HEK293T (cell line): ENCODE results near the gene RNF220.

Source experiments
- ELF4 ChIP-seq: fragments of 450-650 bp; IDR thresholded peaks from 2 replicates; pipeline ENCODE4 v1.6.1; 2017; ENCODE audit warnings: antibody characterized with exemption
- FOXM1 ChIP-seq: fragments of 450-650 bp; IDR thresholded peaks from 2 replicates; pipeline ENCODE4 v1.6.1; 2017; ENCODE audit warnings: mild to moderate bottlenecking, borderline replicate concordance
- HDGF ChIP-seq: fragments of 450-650 bp; IDR thresholded peaks from 2 replicates; pipeline ENCODE4 v1.6.1; 2017; ENCODE audit warnings: antibody characterized with exemption, borderline replicate concordance
- NFRKB ChIP-seq: fragments of 450-650 bp; IDR thresholded peaks from 2 replicates; pipeline ENCODE4 v1.6.1; 2016; ENCODE audit warnings: mild to moderate bottlenecking, moderate library complexity
- SP1 ChIP-seq: fragments of 450-650 bp; IDR thresholded peaks from 2 replicates; pipeline ENCODE4 v1.6.1; 2017
- SUZ12 ChIP-seq: fragments of 450-650 bp; IDR thresholded peaks from 2 replicates; pipeline ENCODE4 v1.6.1; 2016; ENCODE audit warnings: mild to moderate bottlenecking
- TARDBP ChIP-seq: fragments of 450-650 bp; IDR thresholded peaks from 2 replicates; pipeline ENCODE4 v1.6.1; 2016

DNA sequence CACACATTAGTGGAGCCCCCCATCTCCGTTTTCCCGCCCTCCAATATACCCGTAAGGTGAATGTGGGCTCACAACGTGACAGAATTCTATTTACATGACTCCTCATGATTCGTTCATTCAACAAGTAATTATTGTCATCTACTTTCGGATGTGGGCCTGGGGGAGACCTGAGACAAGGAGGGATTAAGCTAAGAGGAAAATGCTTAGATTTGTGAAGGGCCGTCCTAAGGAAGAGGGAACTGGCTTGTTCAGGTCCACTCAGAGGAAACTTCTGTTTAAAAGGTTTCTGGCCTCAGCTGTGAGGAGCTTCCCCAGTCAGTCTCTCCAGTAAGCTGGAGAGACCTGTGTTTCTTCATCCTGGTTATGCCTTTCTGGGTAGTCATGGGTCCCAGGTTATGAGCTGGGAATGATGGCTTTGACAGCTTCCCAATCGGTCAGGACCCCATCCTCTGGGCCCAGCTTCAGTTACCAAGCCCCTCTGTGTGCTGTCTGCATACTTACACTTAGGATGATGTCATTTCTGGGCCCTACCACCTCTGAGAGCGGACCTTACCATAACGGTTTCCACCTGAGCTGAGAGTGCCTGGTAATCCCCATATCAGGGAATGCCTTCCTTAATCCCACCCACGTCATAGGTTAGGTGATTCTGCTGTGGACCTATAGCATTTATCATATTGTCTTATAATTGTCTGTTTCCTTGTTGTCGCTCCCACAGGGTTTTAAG lies 49.3 kb upstream of the RNF220 start:
- TF ChIP-seq SP1 (no peak), ELF4 (no peak), TARDBP (no peak), SUZ12 (no peak), NFRKB (no peak), FOXM1 (no peak), HDGF (no peak)
